OCI-LY1 (cell line): ENCODE measurements around the gene RAB2B.

ENCODE experiments used
- H2AFZ ChIP-seq: fragments of 200-600 bp; sonication (generic), shearing (Covaris generic); 2 replicates; pipeline ENCODE4 v1.6.0; 2014; ENCODE audit warnings: antibody characterized with exemption, mild to moderate bottlenecking, low read length
- H3F3A ChIP-seq: fragments of 200-600 bp; sonication (generic), shearing (Covaris generic); 2 replicates; pipeline ENCODE4 v1.6.0; 2014; ENCODE audit warnings: mild to moderate bottlenecking, antibody characterized with exemption, low read length, moderate library complexity; ENCODE audit not compliant: insufficient read depth
- H3K27ac ChIP-seq: fragments of 200-600 bp; sonication (generic); 2 replicates; pipeline ENCODE4 v1.5.1; 2014; ENCODE audit warnings: low read length, mixed run types, mild to moderate bottlenecking, low read depth; ENCODE audit not compliant: poor library complexity, severe bottlenecking
- H3K27me3 ChIP-seq: fragments of 200-600 bp; sonication (generic); 2 replicates; pipeline ENCODE4 v1.6.0; 2014; ENCODE audit warnings: antibody characterized with exemption, mild to moderate bottlenecking, low read length, moderate library complexity; ENCODE audit not compliant: insufficient read depth
- H3K36me3 ChIP-seq: fragments of 200-600 bp; sonication (generic); 2 replicates; pipeline ENCODE4 v1.6.1; 2014; ENCODE audit warnings: mild to moderate bottlenecking, antibody characterized with exemption, low read length, moderate library complexity, mixed read lengths; ENCODE audit not compliant: insufficient read depth
- H3K4me1 ChIP-seq: fragments of 200-600 bp; sonication (generic); 2 replicates; pipeline ENCODE4 v1.5.1; 2014; ENCODE audit warnings: mild to moderate bottlenecking, low read length, moderate library complexity; ENCODE audit not compliant: insufficient read depth, severe bottlenecking
- H3K4me2 ChIP-seq: fragments of 200-600 bp; sonication (generic), shearing (Covaris generic); 2 replicates; pipeline ENCODE4 v1.6.1; 2014; ENCODE audit warnings: low read length
- H3K4me3 ChIP-seq: fragments of 200-600 bp; sonication (generic); 2 replicates; pipeline ENCODE4 v1.5.1; 2014; ENCODE audit warnings: low read length, low read depth, mild to moderate bottlenecking, mixed read lengths; ENCODE audit not compliant: poor library complexity, severe bottlenecking
- H3K79me2 ChIP-seq: fragments of 200-600 bp; shearing (Covaris generic); 2 replicates; pipeline ENCODE4 v1.6.1; 2016; ENCODE audit warnings: mixed run types, low read length, mixed read lengths; ENCODE audit not compliant: insufficient read depth
- H3K9ac ChIP-seq: fragments of 200-600 bp; sonication (generic), shearing (Covaris generic); 2 replicates; pipeline ENCODE4 v1.6.1; 2014; ENCODE audit warnings: mild to moderate bottlenecking, low read length, mixed read lengths
- H3K9me2 ChIP-seq: fragments of 200-600 bp; sonication (generic), shearing (Covaris generic); 2 replicates; pipeline ENCODE4 v1.6.1; 2014; ENCODE audit warnings: low read depth, mild to moderate bottlenecking, low read length, mixed read lengths
- H3K9me3 ChIP-seq: fragments of 200-600 bp; shearing (Covaris generic); 2 replicates; pipeline ENCODE4 v1.6.1; 2014; ENCODE audit warnings: low read length, mixed read lengths
- H4K20me1 ChIP-seq: fragments of 200-600 bp; sonication (generic), shearing (Covaris generic); 2 replicates; pipeline ENCODE4 v1.6.0; 2016; ENCODE audit warnings: mild to moderate bottlenecking, low read length; ENCODE audit not compliant: insufficient read depth
- CTCF ChIP-seq: fragments of 200-600 bp; sonication (generic), shearing (Covaris generic); IDR thresholded peaks from 2 replicates; pipeline ENCODE4 v1.5.1; 2017; ENCODE audit warnings: mild to moderate bottlenecking, antibody characterized with exemption, low read length, moderate library complexity, mixed read lengths
- EZH2 ChIP-seq: fragments of 200-600 bp; sonication (generic), shearing (Covaris generic); IDR thresholded peaks from 2 replicates; pipeline ENCODE4 v1.8.0; 2017; ENCODE audit warnings: borderline replicate concordance, mixed run types, mild to moderate bottlenecking, antibody characterized with exemption, low read length, moderate library complexity, mixed read lengths

The RAB2B gene

GRCh38 chr14:21467616-21468015 lies 9.1 kb downstream of the RAB2B start:
- Histone ChIP-seq H3K36me3 (peaks cover 36% of the 10 kb centered on the region; the same call in 1 of the 2 replicates), H3F3A (no peaks in the 10 kb centered on the region), H2AFZ (no peak overlapping the region), H3K27ac (no peak overlapping the region), H3K9ac (no peak overlapping the region), H3K4me1 (no peaks in the 10 kb centered on the region), H3K4me3 (no peak overlapping the region), H3K9me2 (no peaks in the 10 kb centered on the region), H4K20me1 (no peaks in the 10 kb centered on the region), H3K4me2 (no peak overlapping the region), H3K27me3 (no peaks in the 10 kb centered on the region), H3K79me2 (no peaks in the 10 kb centered on the region), H3K9me3 (no peaks in the 10 kb centered on the region)
- no peak for TF ChIP-seq CTCF
- no peak for TF ChIP-seq EZH2

- H3K4me3 ChIP-seq, result peak within 1 kb of the TSS; percentile 85
- peaks cover 22% of the 10 kb centered on the region for H3K36me3 ChIP-seq
- peak within 1 kb of the TSS; percentile 94 for H3K4me2 ChIP-seq
- H3K27me3 ChIP-seq, result no peaks in the 10 kb centered on the region
- H3K9me3 ChIP-seq, result no peaks in the 10 kb centered on the region
- TF ChIP-seq EZH2, result no peak
- TF ChIP-seq CTCF, result peak; percentile 71
- H3K79me2 ChIP-seq, result peaks cover 45% of the 10 kb centered on the region
- peak within 1 kb of the TSS; percentile 91 for H3K27ac ChIP-seq
- no peaks in the 10 kb centered on the region for H4K20me1 ChIP-seq
- peak within 1 kb of the TSS; percentile 87 for H3K9ac ChIP-seq
- H3F3A ChIP-seq, result peaks cover 6% of the 10 kb centered on the region; the same call in 1 of the 2 replicates
- H2AFZ ChIP-seq, result peak within 1 kb of the TSS; percentile 76; the same call in 1 of the 2 replicates
- no peaks in the 10 kb centered on the region for H3K9me2 ChIP-seq
- peaks cover 28% of the 10 kb centered on the region for H3K4me1 ChIP-seq
These were observed 20.7 kb downstream of the RAB2B start, which contains the start of gene CHD8 for GRCh38 chr14:21455912-21456667. Gene CHD8 (minus strand): TSS chr14:21456123. CDS start chr14:21431643, 24,480 bp downstream.

DNA sequence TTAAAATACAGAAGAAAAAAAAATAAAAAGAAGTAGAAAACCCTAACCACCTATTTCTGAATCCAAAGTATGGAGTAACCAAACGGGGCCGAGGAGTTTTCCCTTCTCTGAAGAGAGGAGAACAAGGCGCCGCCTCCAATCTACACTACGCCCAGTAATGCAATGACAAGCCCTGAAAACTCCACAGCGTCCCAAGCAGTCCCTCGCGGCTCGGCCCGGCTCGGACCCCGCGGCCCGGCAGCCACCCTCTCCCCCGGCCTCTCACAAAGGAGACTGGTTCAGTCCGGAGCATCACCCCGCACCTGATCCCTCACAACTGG lies 21.2 kb downstream of the RAB2B start:
- Histone ChIP-seq H3K4me1 (peaks cover 30% of the 10 kb centered on the region), H3K79me2 (peaks cover 51% of the 10 kb centered on the region), H3K36me3 (peaks cover 19% of the 10 kb centered on the region; the same call in 1 of the 2 replicates), H3K9me2 (no peaks in the 10 kb centered on the region), H3K9ac (peak overlapping the region; percentile 87), H2AFZ (no peak overlapping the region), H3K4me3 (peak overlapping the region; percentile 85), H3K9me3 (no peaks in the 10 kb centered on the region), H3F3A (peaks cover 6% of the 10 kb centered on the region; the same call in 1 of the 2 replicates), H3K4me2 (peak overlapping the region; percentile 88), H3K27me3 (no peaks in the 10 kb centered on the region), H3K27ac (peak overlapping the region; percentile 59), H4K20me1 (peaks cover 2% of the 10 kb centered on the region; the same call in 1 of the 2 replicates)
- TF ChIP-seq CTCF, result no peak
- no peak for TF ChIP-seq EZH2
